Measurements from ENCODE around the gene FOXA3.

The FOXA3 gene

GRCh38 chr19:45824531-45825262 is 39.4 kb upstream of the FOXA3 start:
- DNase-seq (ENCODE audit: insufficient read length, low spot score) (no peak), FAIRE-seq (no peak)
- no peak for TF ChIP-seq CTCF (IDR thresholded peaks at IDR 0.05; ENCODE audit: insufficient read depth, missing control alignments)

GRCh38 chr19:45825263-45825605 is 38.9 kb upstream of the FOXA3 start:
- FAIRE-seq (no peak), DNase-seq (ENCODE audit: insufficient read length, low spot score) (no peak)
- TF ChIP-seq CTCF (IDR thresholded peaks at IDR 0.05; ENCODE audit: insufficient read depth, missing control alignments), result no peak

- FAIRE-seq, result no peak
- no peak for TF ChIP-seq CTCF (IDR thresholded peaks at IDR 0.05; ENCODE audit: insufficient read depth, missing control alignments)
- no peak for DNase-seq (ENCODE audit: insufficient read length, low spot score)
Observed at GRCh38 chr19:45825917-45826893, 37.9 kb upstream of the FOXA3 start.

GRCh38 chr19:45826934-45827333 is 37.2 kb upstream of the FOXA3 start:
- no peak for FAIRE-seq

GRCh38 chr19:45827459-45828093 is 36.5 kb upstream of the FOXA3 start:
- no peak for TF ChIP-seq CTCF (IDR thresholded peaks at IDR 0.05; ENCODE audit: insufficient read depth, missing control alignments)
- FAIRE-seq, result no peak
- DNase-seq (ENCODE audit: insufficient read length, low spot score), result no peak

More at GRCh38 chr19:45826934-45827333, 37.2 kb upstream of the FOXA3 start:
- DNase-seq (ENCODE audit: insufficient read length, low spot score), result no peak
- no peak for TF ChIP-seq CTCF (IDR thresholded peaks at IDR 0.05; ENCODE audit: insufficient read depth, missing control alignments)

- DNase-seq (ENCODE audit: insufficient read length, low spot score), result no peak
- TF ChIP-seq CTCF (IDR thresholded peaks at IDR 0.05; ENCODE audit: insufficient read depth, missing control alignments), result no peak
- no peak for FAIRE-seq
Observed at GRCh38 chr19:45828523-45828922, 35.6 kb upstream of the FOXA3 start.
